Stimulated activated CD4-positive, alpha-beta T cell treated with anti-CD3 and anti-CD28 coated beads, Interleukin-2, amount 100 ng/mL, for 48 hours (primary cell): ENCODE measurements around the gene TPD52L1.

Source experiments
- DNase-seq, 2 donors: peaks; one replicate each; pipeline ENCODE4 v3.0.0-alpha.2; 2020

TPD52L1 gene

DNA sequence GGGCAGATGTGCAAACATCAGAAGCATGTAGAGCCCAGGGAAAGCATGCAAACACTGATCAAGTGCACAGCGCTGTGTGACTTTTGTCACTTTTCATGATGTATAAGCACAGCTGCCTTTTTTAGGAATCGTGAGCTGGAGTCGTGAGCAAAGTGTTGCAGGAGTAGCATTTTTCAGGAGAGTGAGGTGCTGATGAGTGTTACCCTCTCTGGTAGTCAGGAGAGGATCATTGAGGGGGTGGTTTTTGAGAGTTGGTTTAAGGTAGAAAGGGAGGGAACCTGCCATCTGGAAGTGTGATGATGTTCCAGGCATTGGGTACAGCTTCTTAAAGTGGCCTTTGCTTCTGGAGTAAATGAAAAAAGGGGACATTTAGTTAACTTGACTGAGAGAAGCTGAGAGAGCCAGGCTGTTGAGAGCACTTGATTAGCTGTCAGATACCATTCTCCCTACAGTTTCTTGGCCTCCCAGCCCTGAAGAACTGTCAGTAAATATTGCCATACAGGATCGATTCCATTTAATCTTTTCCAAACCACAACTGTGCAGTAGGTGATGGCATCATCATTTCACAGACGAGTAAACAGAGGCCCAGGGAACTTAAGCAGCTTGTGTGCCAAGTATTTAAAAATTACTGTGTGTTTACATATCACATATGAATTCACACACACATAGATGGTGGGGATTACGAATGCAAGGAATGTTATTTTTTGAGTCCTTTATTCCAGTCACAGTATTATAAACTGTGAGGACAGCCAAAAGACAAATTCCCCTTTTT, 28.9 kb downstream of the TPD52L1 start:
- no peak for DNase-seq

DNA sequence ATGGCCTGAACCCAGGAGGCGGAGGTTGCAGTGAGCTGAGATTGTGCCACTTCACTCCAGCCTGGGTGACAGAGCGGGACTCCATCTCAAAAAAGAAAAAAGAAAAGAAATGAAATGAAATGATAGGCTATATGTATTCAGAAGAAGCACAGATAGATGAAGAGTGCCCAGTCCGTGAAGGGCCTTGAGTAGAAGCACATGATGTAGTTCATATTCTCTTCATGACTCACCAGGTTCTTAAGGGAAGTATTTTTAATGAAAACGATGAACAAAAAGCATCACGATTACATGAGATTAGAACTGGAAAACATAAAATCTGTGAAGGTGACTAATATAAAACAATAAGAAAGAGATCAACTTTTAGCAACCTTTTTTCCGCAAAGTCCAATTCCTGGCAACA, 29.8 kb downstream of the TPD52L1 start:
- no peak for DNase-seq

- no peak for DNase-seq
These were observed 34.5 kb downstream of the TPD52L1 start for GRCh38 chr6:125188037-125188436.

DNA sequence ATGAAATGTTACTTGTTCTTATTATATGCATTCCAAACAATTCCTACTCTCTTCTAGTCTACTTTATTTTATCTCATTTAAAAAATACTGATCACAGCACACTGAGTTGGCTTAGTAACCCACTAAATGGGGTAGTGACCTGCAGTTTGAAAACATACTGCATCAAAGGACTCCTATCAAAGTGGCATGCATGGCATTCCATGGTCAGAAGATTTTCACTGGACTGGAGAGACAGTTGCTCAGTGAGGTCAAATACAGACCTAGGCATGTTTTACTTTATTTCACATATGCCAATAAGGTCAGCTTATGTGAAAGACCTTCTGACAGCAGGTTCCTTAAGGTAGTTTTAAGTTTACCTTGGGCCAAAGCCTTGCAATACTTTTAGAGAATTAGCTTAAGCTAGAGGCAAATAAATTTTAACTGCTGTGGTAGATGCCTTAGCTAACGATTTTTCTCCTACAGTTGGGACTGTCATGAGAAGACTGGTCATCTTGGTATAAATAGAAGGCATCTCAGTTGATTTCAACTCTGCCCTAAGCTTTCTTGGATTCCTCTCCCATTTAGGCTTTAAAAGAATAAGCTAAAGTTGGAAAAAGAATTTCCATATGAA, 35.1 kb downstream of the TPD52L1 start:
- no peak for DNase-seq

DNA sequence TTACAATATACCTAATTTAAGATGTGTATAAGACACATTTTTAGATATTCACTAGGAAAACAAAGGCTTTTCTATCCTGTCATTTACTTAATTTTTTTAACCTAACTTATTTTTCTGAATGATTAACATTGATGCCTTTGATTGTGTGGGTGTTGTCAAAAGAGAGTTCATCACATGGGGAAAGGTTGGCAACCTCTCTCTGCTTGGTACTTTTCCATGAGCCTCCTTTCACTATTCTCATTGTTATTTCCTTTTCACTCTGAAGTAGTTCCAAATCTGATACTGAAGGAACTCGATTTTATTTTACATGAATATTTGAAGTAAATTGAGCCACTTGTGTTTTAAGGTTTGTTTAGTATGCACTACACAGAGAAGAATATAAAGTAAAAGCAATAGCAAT, 35.9 kb downstream of the TPD52L1 start:
- no peak for DNase-seq

DNA sequence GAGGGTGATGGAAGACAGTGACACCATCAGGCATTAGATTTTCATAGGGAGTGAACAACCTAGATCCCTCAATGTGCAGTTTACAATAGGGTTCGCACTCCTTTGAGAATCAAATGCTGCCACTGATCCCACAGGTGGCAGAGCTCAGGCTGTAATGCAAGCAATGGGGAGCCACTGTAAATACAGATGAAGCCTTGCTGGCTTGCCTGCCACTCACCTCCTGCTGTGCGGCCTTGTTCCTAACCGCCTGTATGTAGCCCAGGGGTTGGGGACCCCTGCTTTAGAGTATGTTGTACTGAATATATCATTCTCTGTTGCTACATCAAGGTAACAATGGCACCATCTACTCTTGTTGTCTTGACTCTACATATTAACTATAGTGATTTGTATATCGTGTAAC, 37.1 kb downstream of the TPD52L1 start:
- no peak for DNase-seq

DNA sequence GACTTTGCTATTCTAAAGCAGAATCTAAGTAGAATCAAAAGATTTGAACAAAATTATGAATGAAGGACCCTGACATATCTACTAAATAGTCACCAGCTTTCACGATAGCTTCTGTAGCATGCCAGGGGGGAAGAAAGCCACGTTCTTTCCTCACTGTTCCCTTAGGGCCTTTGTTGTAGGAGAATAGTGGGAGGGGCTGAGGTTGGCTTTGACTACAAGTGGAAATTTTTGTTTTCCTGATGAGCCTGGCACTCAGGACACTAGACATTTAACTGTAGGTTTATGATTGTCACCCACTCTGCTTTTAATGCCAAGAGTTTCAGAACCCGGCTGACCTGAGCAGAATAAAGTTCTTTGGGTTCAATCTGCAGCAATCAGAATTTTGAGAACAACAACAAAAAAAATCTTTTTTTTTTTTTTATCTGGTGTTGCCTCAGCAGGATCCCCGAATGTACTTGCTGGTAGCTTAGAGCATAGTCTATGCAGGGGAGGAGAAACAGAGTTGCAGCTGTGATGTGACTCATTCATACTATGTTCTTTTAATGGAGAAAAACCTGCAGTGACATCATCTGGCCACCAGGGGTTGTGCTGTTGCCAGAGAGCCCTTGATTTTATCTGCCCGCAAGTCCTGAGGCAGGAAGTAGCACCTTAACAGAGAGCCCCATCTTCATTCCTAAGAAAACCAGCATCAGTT, 38.5 kb downstream of the TPD52L1 start:
- peak; percentile 29 to 54 for DNase-seq

DNA sequence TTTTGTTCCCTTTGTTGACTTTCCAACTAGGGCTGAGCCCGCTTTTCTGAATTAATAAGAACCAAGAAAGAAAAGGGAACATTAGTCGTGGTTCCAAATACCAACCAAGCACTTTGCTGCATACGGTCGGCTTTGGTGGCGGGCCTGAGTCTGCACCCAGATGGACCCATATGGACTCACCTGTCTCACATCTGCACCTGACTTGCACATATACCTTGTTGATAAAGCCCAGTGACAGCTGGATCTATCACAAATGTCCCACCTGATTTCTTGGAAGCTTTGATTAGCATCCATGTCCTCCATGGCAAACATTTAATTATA, 39.0 kb downstream of the TPD52L1 start:
- no peak for DNase-seq

DNA sequence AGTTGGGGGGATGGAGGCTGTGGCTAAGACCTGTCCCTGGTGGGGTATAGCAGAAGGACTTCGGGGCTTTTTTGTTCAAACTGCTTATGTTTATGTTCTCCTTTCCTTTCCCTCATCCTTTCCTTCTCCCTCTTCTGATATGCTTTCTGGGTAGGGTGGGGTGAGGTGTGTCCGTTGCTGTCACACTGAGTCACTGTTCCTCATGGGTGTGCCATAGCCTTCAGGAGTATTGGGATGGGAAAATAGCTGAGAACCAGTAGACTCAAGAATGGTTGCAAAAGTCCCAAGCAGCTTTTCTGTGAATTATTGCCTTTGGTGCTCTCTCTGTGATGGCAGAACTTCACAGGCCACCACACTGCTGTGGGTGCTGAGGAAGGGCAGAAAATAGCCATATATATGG, 39.6 kb downstream of the TPD52L1 start:
- DNase-seq: no peak

DNA sequence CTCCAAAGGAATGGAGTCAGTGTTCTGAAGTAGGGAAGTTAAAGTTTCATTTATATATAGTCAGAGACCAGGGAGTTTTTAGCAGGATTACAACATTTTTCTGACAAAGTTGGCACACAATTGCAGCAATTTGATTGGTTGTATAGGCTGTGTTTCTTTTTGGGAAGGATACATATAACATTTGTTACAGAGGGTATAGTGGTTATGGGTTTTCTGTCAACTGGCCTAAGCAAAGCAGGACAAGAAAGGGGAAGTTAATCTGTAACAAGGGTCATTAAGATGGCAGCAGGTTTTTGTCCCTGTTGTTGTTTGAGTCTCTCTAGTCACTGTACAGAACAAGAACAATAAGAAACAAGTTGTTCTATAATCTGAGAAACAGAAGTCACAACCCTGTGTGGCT, 41.4 kb downstream of the TPD52L1 start:
- no peak for DNase-seq

- DNase-seq: no peak
These were observed 42.0 kb downstream of the TPD52L1 start for GRCh38 chr6:125195526-125195925.

DNA sequence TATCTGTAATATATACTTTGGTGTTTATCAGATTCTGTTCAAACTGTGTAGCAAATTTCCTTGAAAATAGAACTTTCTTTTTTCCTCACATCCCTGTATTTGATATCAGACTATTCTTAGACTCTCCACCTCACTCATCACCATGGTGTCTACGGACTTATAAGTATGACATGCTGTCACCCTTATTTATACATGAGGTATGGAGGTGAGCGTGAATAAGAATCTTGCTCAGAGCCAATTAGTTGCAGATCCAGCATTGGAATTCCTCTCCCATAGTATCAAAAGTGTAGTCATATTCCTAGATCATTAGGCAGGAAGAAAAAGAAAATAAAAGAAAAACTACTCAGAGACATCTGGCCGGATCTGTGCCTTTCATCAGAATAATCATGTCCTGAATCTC, 43.0 kb downstream of the TPD52L1 start:
- no peak for DNase-seq

DNA sequence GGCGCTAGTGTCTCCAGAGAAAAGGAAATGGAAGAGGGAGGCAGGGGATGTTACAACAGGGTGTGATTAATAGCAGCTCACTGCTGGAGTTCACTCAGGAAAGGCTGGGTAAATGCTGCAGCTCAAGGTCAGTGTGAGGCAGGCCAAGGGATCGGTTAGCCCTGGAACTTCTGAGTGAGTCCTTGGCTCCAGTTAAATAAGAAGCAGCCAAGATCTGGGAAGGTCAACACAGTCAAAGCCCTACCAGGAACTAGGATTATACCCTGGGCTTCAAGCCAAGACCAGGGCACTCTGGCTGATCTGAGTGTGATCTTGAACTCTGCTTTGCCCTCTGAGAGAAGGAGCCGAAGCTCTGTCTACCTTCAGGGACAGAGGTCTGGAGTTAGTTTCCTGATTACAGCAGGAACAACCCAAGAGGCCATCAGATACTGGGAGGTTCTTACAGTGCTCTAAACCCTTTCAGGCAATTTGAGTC, 44.3 kb downstream of the TPD52L1 start:
- DNase-seq: no peak

DNA sequence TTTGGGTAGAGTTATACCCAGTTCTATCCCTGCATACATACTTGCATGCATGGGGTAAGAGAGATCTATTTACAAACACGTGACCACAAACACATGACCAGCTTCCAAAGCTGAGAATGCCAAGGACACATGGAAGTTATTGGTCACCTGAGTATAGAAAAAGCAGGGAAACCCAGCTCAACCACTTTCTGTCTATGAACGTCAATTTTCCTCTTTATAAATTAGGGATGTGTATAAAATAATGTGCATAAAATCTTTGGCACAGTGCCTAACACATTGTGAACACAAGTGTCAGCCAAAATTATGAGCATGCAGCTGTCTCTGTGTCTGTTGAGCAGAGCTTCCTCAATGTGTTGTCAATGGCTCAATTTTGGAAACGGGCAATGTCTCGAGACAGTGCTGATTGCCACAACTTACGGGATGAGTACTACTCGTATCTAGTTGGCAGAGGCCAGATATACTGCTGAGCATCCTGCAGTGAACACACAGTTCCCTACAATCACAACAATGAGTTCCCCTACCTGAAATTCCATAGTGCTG, 44.9 kb downstream of the TPD52L1 start:
- no peak for DNase-seq

GRCh38 chr6:125200941-125201340, 47.4 kb downstream of the TPD52L1 start:
- no peak for DNase-seq

DNA sequence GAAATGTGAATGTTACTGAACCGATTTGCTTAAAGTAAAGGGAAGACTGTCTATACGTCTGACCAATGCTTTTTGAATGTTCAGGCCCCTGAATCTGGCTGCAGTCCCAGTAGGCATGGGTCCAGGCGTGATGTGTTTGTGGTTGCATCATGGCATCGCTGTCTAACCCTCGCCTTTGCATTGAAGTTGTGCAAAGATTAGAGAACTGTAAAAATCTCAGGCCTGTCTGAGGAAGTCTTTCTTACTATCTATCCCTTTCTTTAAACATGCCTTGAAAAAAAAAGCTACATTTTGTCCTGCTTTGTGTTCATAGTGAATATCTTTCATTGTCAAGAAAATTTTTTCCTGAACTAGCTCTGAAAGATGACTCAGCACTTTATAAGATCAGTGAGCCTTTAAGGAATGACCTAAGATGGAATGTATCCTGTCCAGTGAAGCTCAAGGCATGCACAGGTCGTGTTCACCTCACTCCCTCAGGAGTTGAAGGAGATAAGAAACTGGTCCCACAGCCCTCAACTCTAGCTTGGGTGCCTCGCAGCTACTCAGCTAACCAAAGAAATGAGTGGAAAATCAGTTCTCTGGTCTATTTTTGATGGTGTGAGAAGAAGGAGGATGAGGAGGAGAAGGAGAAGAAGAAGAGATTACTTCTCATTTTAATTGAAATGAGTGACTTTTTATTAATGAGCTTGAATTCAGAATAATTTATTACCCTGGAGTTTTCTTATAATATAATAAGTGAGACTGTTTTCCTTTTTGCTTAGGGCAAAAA, 48.6 kb downstream of the TPD52L1 start:
- DNase-seq: no peak

DNA sequence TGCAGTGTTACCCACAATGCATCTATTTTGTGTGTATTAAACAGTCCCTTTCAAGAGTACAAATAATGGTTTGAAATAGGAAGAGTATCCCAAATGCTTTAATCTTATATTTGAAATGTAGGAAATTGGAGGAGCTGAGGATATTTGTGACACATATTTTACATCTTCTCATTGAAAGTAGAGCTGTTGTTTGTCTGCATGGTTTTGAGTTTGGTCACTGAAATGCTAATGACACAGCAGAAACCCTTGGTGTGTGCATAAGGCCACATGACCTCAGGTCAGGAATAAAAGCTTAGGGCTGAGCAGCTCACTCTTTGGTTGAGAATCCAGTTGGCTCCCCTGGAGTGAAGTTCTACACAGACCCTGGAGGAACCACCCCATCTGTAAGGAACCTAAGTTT, 49.8 kb downstream of the TPD52L1 start:
- no peak for DNase-seq

- DNase-seq: no peak
These were observed 52.4 kb downstream of the TPD52L1 start for GRCh38 chr6:125205931-125206330.

DNA sequence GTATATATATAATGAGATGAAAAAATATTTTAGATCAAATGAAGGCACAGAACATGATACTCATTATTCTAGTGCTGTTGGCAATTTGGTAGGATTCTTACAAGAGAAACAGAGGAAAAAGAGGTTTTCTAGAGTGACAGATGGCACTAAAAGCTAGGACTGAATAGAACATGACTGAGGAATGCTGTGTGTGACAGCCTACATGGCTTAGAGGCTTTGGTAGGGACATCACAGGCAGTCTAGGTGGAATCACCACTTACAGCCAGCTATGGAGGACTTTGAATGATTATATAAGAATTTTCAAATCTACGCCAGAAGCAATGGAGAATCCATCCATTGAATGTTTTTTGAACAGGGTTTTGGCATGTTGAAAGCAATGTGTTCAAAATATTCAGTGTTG, 52.8 kb downstream of the TPD52L1 start:
- no peak for DNase-seq

- no peak for DNase-seq
These were observed 54.4 kb downstream of the TPD52L1 start for GRCh38 chr6:125207956-125208355.

GRCh38 chr6:125208625-125209249, 55.2 kb downstream of the TPD52L1 start:
- no peak for DNase-seq

GRCh38 chr6:125210667-125211066, 57.1 kb downstream of the TPD52L1 start:
- no peak for DNase-seq

GRCh38 chr6:125211352-125211751, 57.8 kb downstream of the TPD52L1 start:
- DNase-seq: no peak
